Activated naive CD8-positive, alpha-beta T cell treated with anti-CD3 and anti-CD28 coated beads, Interleukin-2, amount 50 U/mL, for 24 hours (primary cell): Measurements from ENCODE around the gene SMC5.

Experiments
- ATAC-seq: fragments of 150-1000 bp; cut with Tn5 transposase; one replicate; pipeline ENCODE4 v1.10.0; 2021
- DNase-seq: peaks from one replicate; pipeline ENCODE4 v3.0.0; 2021
- H3K27ac Mint-ChIP-seq: one replicate; pipeline ENCODE4 v1.8.0; 2021; ENCODE audit warnings: mild to moderate bottlenecking, mixed read lengths
- H3K27me3 Mint-ChIP-seq: one replicate; pipeline ENCODE4 v1.8.0; 2021; ENCODE audit warnings: mixed read lengths
- H3K36me3 Mint-ChIP-seq: one replicate; pipeline ENCODE4 v1.8.0; 2021; ENCODE audit warnings: low read depth, mixed read lengths
- H3K4me1 Mint-ChIP-seq: one replicate; pipeline ENCODE4 v1.8.0; 2021; ENCODE audit warnings: mixed read lengths
- H3K4me3 Mint-ChIP-seq: one replicate; pipeline ENCODE4 v1.8.0; 2021; ENCODE audit warnings: mild to moderate bottlenecking, moderate library complexity, mixed read lengths
- H3K9me3 Mint-ChIP-seq: one replicate; pipeline ENCODE4 v1.8.0; 2021; ENCODE audit warnings: mixed read lengths

Gene SMC5

DNA sequence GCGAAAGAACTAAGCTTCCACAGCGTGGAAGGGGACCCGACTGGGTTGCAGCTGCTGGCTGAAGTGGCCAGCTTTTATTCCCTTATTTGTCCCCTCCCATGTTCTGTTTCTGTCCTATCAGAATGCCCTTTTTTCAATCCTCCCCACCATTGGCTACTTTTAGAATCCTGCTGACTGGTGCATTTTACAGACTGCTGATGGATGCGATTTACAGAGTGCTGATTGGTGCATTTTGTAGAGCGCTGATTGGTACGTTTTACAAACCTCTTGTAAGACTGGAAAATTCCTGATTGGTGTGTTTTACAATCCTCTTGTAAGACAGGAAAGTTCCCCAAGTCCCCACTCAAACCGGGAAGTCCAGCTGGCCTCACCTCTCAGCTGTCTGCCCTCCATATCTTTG, 105.0 kb downstream of the SMC5 start:
- no peak for ATAC-seq

GRCh38 chr9:70367305-70367930, 108.6 kb downstream of the SMC5 start:
- H3K4me3 Mint-ChIP-seq: no peak overlapping the region
- H3K9me3 Mint-ChIP-seq: no peaks in the 10 kb centered on the region
- H3K27ac Mint-ChIP-seq: no peak overlapping the region
- H3K27me3 Mint-ChIP-seq: no peaks in the 10 kb centered on the region
- H3K4me1 Mint-ChIP-seq: no peaks in the 10 kb centered on the region
- no peaks in the 10 kb centered on the region for H3K36me3 Mint-ChIP-seq
- ATAC-seq: no peak
- DNase-seq: no peak

More for the DNA sequence above, 105.0 kb downstream of the SMC5 start:
- Mint-ChIP-seq H3K9me3 (no peaks in the 10 kb centered on the region), H3K4me3 (no peak overlapping the region), H3K27ac (no peak overlapping the region), H3K4me1 (no peaks in the 10 kb centered on the region), H3K36me3 (no peaks in the 10 kb centered on the region), H3K27me3 (no peaks in the 10 kb centered on the region)
- DNase-seq: no peak

- Mint-ChIP-seq H3K27me3 (no peaks in the 10 kb centered on the region), H3K9me3 (no peaks in the 10 kb centered on the region), H3K4me1 (no peaks in the 10 kb centered on the region), H3K27ac (no peak overlapping the region), H3K4me3 (no peak overlapping the region), H3K36me3 (no peaks in the 10 kb centered on the region)
- ATAC-seq (no peak), DNase-seq (no peak)
Measured at GRCh38 chr9:70374962-70375618, 116.3 kb downstream of the SMC5 start.

- ATAC-seq (no peak), DNase-seq (no peak)
- Mint-ChIP-seq H3K4me1 (peaks cover 11% of the 10 kb centered on the region), H3K27ac (no peak overlapping the region), H3K27me3 (no peaks in the 10 kb centered on the region), H3K4me3 (no peak overlapping the region), H3K36me3 (peaks cover 23% of the 10 kb centered on the region), H3K9me3 (no peaks in the 10 kb centered on the region)
Measured at GRCh38 chr9:70382046-70382708, 123.4 kb downstream of the SMC5 start.

DNA sequence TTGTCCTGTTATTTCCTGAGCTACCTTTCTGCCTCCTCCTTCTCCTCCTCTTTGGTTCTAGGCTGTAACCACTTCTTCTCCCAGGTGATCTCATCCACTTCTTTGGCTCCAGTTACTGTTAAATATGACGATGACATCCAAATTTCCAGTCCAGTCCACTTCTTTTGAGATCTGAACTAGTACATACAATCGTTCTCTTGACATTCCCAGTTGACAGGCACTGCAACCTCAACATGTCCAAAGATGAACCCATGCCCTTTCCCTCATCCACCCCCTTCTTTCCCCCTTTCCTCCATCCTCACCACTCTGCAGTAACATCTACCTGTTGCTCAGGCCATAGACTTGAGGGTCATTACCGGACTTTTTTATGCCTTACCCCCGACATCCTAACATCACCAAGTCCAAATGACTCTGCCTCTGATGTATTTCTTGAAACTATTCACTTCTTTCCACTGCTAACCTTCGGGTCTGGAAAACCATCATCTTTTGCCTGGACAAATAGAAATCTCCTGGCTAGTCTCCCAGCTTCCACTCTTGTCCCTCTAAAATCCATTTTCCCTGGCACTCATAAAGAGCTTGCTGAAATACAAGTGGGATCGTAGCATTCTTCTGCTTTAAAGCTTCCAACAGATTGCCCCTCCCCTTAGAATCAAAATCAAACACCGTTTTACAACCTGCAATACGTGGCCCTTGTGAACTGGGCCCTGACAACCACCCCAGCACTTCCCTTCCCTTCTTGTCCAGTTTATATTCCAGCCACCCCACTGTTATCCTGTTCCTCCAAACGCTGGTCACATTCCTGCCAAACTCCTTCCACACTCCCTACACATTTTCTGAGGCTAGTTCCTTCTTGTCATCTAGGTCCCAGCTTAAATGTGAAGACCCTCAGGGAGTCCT, 124.2 kb downstream of the SMC5 start:
- H3K4me1 Mint-ChIP-seq: peaks cover 17% of the 10 kb centered on the region

DNA sequence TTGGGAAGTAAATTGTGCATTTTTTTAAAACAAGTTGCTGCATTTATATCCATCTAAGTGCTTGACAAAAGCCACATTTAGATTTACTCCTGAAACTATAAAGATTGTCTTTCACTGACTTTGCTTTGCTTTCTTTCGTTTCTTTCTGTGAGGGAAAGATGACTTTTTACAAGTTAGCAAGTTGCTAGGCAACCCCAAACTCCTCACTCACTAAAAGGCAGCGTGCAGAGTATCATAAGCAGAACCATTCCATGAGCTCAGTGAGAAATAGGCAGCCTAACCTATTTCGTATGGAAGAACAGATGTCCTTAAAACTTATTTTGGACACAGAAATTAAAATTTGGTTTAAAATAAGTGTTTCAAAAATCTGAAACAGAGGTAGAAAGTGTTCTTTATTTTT, 126.6 kb downstream of the SMC5 start:
- H3K27ac Mint-ChIP-seq: no peak overlapping the region
- H3K4me3 Mint-ChIP-seq: no peak overlapping the region
- ATAC-seq: no peak
- no peak for DNase-seq
- peaks cover 35% of the 10 kb centered on the region for H3K36me3 Mint-ChIP-seq
- H3K27me3 Mint-ChIP-seq: no peaks in the 10 kb centered on the region
- no peaks in the 10 kb centered on the region for H3K9me3 Mint-ChIP-seq
- peaks cover 34% of the 10 kb centered on the region for H3K4me1 Mint-ChIP-seq

More for the DNA sequence above, 124.2 kb downstream of the SMC5 start:
- H3K4me3 Mint-ChIP-seq: no peak overlapping the region
- H3K27me3 Mint-ChIP-seq: no peaks in the 10 kb centered on the region
- no peaks in the 10 kb centered on the region for H3K9me3 Mint-ChIP-seq
- DNase-seq (no peak), ATAC-seq (no peak)
- H3K36me3 Mint-ChIP-seq: peaks cover 28% of the 10 kb centered on the region
- no peak overlapping the region for H3K27ac Mint-ChIP-seq

GRCh38 chr9:70387663-70388062, 128.9 kb downstream of the SMC5 start:
- DNase-seq (no peak), ATAC-seq (no peak)
- Mint-ChIP-seq H3K27me3 (no peaks in the 10 kb centered on the region), H3K4me1 (peaks cover 55% of the 10 kb centered on the region), H3K36me3 (peaks cover 35% of the 10 kb centered on the region), H3K9me3 (no peaks in the 10 kb centered on the region), H3K27ac (no peak overlapping the region), H3K4me3 (no peak overlapping the region)

DNA sequence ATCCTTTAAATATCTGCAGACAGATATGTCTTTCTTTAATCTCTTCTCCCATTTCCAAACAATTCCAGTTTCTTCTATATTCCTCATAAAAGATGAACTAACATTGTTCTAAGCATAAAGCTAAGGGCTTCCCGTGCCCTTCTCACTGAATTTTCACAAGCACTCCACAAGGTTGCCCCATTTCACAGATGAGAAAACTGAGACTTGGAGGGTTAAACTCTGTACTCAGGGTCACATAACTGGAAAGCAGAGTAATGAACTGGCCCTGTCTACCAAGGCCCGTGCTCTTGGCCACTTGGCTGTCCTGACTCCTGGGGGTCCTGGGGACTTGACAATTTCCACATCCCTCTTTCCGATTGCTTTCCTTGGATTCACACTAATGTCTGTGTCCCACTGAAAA, 130.4 kb downstream of the SMC5 start:
- Mint-ChIP-seq H3K4me3 (no peak overlapping the region), H3K36me3 (peaks cover 33% of the 10 kb centered on the region), H3K4me1 (peaks cover 70% of the 10 kb centered on the region), H3K9me3 (no peaks in the 10 kb centered on the region), H3K27ac (peak overlapping the region; percentile 71), H3K27me3 (no peaks in the 10 kb centered on the region)
- DNase-seq (no peak), ATAC-seq (no peak)

DNA sequence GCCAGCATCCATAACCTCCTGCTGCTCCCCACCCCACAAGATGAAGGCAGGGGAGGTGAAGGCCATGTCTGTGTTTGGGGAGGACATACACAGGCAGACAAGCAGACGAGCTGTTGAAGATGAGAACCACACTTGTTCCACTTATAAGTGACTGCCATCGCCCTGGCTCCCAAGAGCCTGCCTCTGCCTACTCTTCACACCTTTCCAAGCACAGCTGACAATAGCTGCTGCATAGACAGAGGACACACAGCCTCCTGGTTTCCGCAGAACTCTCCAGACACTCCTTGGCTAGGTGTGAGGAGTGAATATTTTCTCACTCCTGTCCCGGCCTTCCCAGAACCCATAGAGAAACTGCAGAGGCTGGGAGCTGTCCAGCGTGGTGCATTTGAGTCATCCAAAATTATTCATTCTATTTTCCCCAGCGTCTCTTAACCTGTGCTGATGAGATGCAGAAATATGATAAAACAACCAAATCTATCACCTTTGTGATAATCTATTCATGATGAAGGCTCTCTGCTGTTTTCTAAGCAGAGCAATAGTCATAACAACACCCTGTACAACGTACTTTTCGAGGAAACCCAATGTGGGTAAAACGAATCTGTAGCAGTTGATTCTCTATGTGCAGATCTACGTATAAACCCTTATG, 131.0 kb downstream of the SMC5 start:
- no peak for DNase-seq
- Mint-ChIP-seq H3K4me3 (no peak overlapping the region), H3K27ac (peak overlapping the region; percentile 71), H3K27me3 (no peaks in the 10 kb centered on the region), H3K36me3 (peaks cover 27% of the 10 kb centered on the region), H3K9me3 (no peaks in the 10 kb centered on the region), H3K4me1 (peaks cover 76% of the 10 kb centered on the region)
- peak; percentile 50 for ATAC-seq

DNA sequence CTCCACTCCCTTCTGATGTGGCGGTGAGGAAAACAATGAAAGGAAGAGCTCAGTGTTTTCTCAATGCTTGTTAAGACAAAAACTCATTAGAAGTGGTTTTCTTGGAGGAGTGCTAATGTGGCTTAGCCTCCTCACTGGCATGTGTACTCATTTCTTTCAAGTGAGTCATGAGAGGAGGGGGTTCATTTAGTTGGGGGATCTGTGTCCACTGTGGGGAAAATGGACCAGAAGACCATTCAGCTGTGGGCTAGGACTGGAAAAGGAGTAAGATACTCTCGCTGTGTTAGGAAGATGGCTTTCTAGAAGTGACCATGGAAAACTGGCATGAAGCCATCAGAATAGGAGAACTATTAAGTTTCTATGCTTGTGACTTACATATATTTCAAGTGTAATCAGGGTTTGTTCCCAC, 132.2 kb downstream of the SMC5 start:
- Mint-ChIP-seq H3K27ac (peak overlapping the region; percentile 61), H3K4me1 (peaks cover 82% of the 10 kb centered on the region), H3K27me3 (no peaks in the 10 kb centered on the region), H3K36me3 (peaks cover 25% of the 10 kb centered on the region), H3K4me3 (no peak overlapping the region), H3K9me3 (no peaks in the 10 kb centered on the region)
- no peak for DNase-seq
- ATAC-seq: peak; percentile 42

DNA sequence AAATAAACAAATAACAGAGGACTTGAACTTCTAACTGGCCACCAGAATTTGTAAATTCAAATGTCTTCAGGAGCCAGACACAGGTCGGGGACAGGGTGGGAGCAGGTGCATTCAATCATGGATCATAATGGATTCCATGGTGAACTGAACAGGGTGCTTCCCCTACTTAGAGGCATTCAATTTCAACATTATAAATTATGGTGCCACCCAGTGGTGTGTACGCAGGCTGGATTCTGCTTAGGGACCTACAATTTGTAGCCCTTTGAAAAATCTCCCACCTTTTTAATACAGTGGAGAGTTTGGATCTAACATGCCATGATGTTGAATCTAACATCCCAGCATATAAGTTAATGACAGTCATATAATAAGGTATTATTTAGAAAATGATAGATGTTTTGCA, 133.4 kb downstream of the SMC5 start:
- no peaks in the 10 kb centered on the region for H3K9me3 Mint-ChIP-seq
- H3K36me3 Mint-ChIP-seq: peaks cover 13% of the 10 kb centered on the region
- no peak overlapping the region for H3K27ac Mint-ChIP-seq
- H3K27me3 Mint-ChIP-seq: no peaks in the 10 kb centered on the region
- H3K4me3 Mint-ChIP-seq: no peak overlapping the region
- DNase-seq (no peak), ATAC-seq (no peak)
- H3K4me1 Mint-ChIP-seq: peaks cover 80% of the 10 kb centered on the region

DNA sequence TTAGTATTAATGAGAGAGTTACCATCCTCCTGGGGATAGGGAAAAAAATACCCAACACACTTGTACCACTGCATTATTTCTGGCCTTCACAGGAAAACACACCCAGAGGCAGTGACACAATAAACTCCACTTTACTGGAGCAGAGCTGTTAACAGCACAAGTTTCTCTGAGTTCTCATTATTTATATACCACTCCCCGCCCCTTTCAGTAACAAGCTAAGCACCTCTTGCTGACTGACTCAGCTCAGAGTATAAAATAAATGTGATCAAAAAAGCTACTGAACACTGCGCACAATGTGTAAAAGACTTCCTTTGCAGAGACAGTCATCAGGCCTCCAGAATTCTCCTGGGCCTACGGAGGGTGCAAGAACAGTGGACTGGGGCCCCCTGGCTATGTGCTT, 134.1 kb downstream of the SMC5 start:
- Mint-ChIP-seq H3K4me3 (no peak overlapping the region), H3K27ac (peak overlapping the region; percentile 28), H3K36me3 (peaks cover 8% of the 10 kb centered on the region), H3K27me3 (no peaks in the 10 kb centered on the region), H3K9me3 (no peaks in the 10 kb centered on the region), H3K4me1 (peaks cover 82% of the 10 kb centered on the region)
- DNase-seq (no peak), ATAC-seq (no peak)

- DNase-seq (no peak), ATAC-seq (no peak)
- Mint-ChIP-seq H3K4me3 (no peak overlapping the region), H3K36me3 (no peaks in the 10 kb centered on the region), H3K4me1 (peaks cover 89% of the 10 kb centered on the region), H3K27me3 (no peaks in the 10 kb centered on the region), H3K27ac (no peak overlapping the region), H3K9me3 (no peaks in the 10 kb centered on the region)
Measured at GRCh38 chr9:70395652-70396051, 136.9 kb downstream of the SMC5 start.

DNA sequence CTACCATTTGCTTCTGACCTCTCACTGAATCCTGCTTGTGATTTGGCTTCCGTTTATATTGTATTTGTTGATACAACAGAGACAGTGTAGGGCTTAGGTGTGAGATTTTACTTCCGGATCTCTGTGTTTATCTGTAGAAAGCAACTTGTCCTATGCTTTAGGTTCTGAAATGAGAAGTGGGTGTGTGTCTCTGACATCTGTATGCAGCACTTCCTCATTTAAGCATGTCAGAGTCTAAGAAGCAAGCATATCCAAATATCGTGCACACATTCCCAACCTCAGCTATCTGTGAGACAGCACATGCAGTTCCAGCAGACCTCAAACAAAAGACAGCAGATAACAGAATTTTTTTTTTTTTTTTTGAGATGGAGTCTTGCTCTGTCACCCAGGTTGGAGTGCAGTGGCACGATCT, 139.4 kb downstream of the SMC5 start:
- Mint-ChIP-seq H3K27ac (peak overlapping the region; percentile 61), H3K4me3 (peak overlapping the region; percentile 12), H3K27me3 (no peaks in the 10 kb centered on the region), H3K9me3 (no peaks in the 10 kb centered on the region), H3K36me3 (no peaks in the 10 kb centered on the region), H3K4me1 (peaks cover 80% of the 10 kb centered on the region)
- ATAC-seq (peak; percentile 61), DNase-seq (no peak)
